Muscle layer of colon (tissue), 2 donors: ENCODE results near the gene FAM120C.

Experiments used
- H3K27ac ChIP-seq: one replicate; pipeline ENCODE4 v1.7.0; 2013; ENCODE audit warnings: low read depth, mild to moderate bottlenecking, low read length, moderate library complexity
- H3K27me3 ChIP-seq, 2 donors: one replicate each; pipeline ENCODE4 v1.7.0; 2013; ENCODE audit warnings: low read length in 2 of 2, mild to moderate bottlenecking in 2 of 2; ENCODE audit not compliant: insufficient read depth in 2 of 2, control insufficient read depth in 1 of 2
- H3K36me3 ChIP-seq: one replicate; pipeline ENCODE4 v1.7.0; 2013; ENCODE audit warnings: mild to moderate bottlenecking, low read length; ENCODE audit not compliant: insufficient read depth
- H3K4me1 ChIP-seq: one replicate; pipeline ENCODE4 v1.7.0; 2013; ENCODE audit warnings: mild to moderate bottlenecking, low read length; ENCODE audit not compliant: insufficient read depth
- H3K4me3 ChIP-seq, 2 donors: one replicate each; pipeline ENCODE4 v1.7.0; 2013; ENCODE audit warnings: low read length in 2 of 2, low read depth in 1 of 2, mild to moderate bottlenecking in 1 of 2, moderate library complexity in 1 of 2
- H3K9ac ChIP-seq: one replicate; pipeline ENCODE4 v1.7.0; 2013; ENCODE audit warnings: low read length
- H3K9me3 ChIP-seq: one replicate; pipeline ENCODE4 v1.7.0; 2013; ENCODE audit warnings: mild to moderate bottlenecking, low read length
- donor health status: abdominal sarcoma.
- donor health status: Adenocarcinoma of cecum.

Gene FAM120C

DNA sequence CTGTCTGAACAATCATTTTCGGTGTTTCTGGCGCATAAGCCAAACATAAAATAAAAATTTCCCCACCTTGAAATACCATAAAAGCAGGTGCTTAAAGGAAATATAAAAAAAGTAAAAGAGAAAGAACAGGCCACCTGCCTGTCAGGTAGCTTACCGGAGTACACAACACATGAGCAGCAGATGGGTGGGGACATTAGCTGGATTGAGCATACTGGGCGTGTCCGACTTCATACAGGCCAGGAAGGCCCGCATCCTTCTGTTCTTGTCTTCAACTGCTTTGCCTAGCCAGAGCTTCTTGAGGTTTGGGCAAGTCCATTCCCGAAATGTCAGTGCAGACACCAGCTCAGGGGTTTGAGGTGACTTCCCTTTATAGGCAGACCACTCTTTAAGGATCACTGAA, 66.7 kb downstream of the FAM120C start:
- Histone ChIP-seq H3K9me3 (no peaks in the 10 kb centered on the region), H3K36me3 (no peaks in the 10 kb centered on the region), H3K4me3 (no peak overlapping the region), H3K9ac (no peak overlapping the region), H3K27ac (no peak overlapping the region), H3K4me1 (no peaks in the 10 kb centered on the region), H3K27me3 (no peaks in the 10 kb centered on the region)

DNA sequence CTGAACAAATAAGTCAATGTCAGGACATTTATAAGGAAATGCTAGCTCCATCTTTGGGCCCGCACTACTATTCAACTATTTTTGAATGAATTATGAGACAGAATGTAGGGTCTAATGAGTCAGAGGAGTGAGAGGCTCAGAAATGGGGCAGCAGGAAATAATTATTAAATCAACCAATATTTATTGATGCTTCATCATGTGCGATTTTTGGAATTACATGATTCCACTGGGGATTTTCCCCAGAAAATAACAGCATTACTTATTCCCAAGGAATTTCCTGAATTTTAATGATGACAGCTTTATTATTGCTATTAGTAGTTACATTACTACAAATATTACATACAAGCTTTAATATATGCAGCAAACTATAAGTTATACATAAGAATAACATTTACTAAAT, 89.5 kb downstream of the FAM120C start:
- H3K4me3 ChIP-seq, result no peak overlapping the region
- H3K4me1 ChIP-seq, result no peaks in the 10 kb centered on the region
- no peaks in the 10 kb centered on the region for H3K36me3 ChIP-seq
- no peak overlapping the region for H3K9ac ChIP-seq
- H3K9me3 ChIP-seq, result no peaks in the 10 kb centered on the region
- no peak overlapping the region for H3K27ac ChIP-seq
- no peaks in the 10 kb centered on the region for H3K27me3 ChIP-seq

DNA sequence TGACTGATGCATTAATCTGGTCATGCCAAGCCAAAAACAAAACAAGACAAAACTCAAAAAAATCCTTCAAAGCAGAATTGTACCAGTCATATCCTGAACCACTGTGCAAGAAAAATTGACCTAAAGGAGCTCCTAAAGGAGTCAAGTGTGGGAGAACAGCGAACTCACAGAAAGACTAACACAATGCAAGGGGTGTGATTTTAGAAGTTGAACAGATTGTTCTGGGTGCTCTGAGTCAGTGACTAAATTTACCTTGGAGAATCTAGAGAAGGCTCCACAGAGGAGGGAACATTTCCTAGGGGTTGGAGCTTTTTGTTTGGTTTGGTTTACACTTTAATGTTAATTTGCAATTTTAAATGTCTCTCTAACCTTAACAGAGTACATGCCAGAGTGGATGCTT, 89.9 kb downstream of the FAM120C start:
- no peaks in the 10 kb centered on the region for H3K27me3 ChIP-seq
- H3K4me3 ChIP-seq, result no peak overlapping the region
- H3K9ac ChIP-seq, result no peak overlapping the region
- H3K27ac ChIP-seq, result no peak overlapping the region
- H3K4me1 ChIP-seq, result no peaks in the 10 kb centered on the region
- no peaks in the 10 kb centered on the region for H3K36me3 ChIP-seq
- no peaks in the 10 kb centered on the region for H3K9me3 ChIP-seq

DNA sequence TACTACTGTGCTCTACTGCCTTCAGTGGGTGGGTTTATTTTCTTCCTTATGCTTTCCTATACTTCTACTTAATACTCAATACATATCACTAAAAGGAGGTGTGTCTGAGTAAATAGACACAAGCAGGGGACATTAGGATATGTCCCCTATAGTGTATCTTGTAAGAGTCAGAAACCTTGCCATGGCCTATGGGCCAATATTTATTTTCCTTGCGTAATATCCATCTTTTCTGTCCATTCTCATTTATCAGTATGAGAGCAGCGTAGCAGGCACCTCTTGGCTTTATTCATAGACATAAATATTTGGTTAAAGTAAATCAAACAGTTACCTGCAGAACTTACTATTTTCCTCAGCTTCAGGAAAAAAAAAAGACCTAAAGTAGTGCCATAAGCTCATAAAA, 92.2 kb downstream of the FAM120C start:
- H3K9ac ChIP-seq, result no peak overlapping the region
- H3K9me3 ChIP-seq, result no peaks in the 10 kb centered on the region
- H3K36me3 ChIP-seq, result no peaks in the 10 kb centered on the region
- no peaks in the 10 kb centered on the region for H3K4me1 ChIP-seq
- no peak overlapping the region for H3K4me3 ChIP-seq
- H3K27me3 ChIP-seq, result no peaks in the 10 kb centered on the region
- no peak overlapping the region for H3K27ac ChIP-seq

DNA sequence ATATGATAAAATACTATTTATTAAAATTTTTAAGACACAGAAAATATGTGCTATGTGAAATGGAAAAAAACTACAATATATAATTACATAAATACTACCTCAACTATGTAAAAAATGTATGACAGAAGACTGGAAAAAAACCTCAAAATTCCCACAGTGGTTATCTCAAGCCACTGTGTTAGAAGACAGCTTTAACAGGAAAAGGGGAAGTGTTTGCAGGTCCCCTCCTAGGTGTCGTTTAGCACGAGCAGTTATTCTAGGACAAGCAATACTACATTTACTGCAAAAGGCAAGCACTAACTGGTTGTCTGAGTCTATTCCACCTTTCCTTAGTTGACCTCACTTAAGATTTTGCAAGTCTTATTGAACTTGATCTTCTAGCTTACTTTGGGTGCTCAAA, 93.9 kb downstream of the FAM120C start:
- no peaks in the 10 kb centered on the region for H3K27me3 ChIP-seq
- no peak overlapping the region for H3K4me3 ChIP-seq
- no peaks in the 10 kb centered on the region for H3K4me1 ChIP-seq
- no peak overlapping the region for H3K9ac ChIP-seq
- no peaks in the 10 kb centered on the region for H3K9me3 ChIP-seq
- H3K27ac ChIP-seq, result no peak overlapping the region
- peaks cover 9% of the 10 kb centered on the region for H3K36me3 ChIP-seq

DNA sequence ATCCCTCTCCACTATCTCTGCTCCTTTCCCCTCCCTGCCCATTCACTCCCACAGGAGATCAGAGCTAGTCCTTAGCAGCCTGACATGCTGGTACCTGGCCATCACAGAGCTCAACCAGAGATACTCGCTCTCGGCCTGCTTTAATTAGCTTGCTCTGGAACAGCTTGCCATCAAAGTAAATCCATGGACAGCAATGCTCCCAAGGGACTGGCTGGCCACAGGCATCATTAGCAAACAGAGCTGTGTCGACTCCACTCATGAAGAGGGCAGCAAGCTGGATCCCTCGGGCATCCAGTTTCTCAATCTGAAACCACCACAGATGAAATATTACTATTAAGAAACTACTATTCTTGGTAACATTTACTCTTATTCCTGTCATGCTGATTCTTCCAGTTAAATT, 95.4 kb downstream of the FAM120C start:
- Histone ChIP-seq H3K9ac (no peak overlapping the region), H3K36me3 (peaks cover 10% of the 10 kb centered on the region), H3K27me3 (no peaks in the 10 kb centered on the region), H3K4me3 (no peak overlapping the region), H3K4me1 (no peaks in the 10 kb centered on the region), H3K9me3 (no peaks in the 10 kb centered on the region), H3K27ac (no peak overlapping the region)

DNA sequence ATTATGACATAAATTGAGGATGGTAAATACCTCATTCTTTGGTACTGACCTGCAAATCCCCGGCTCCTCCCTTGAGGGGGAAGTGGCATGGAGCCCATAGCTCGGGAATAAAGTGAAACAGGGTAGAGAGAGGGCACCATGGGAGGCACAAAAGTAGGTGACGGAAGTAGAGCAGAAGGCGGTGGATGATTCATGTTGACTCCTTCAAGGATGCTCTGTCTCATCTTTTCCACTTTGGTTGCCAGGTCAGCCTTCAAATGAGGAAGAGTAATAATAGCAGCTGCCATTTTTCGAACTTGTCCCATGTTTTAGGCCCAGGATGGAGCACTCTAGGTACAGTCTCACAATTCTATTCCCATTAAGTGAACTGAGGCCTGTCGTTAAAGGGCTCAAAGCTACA, 97.4 kb downstream of the FAM120C start:
- H3K36me3 ChIP-seq, result peaks cover 10% of the 10 kb centered on the region
- no peak overlapping the region for H3K9ac ChIP-seq
- no peak overlapping the region for H3K27ac ChIP-seq
- H3K4me3 ChIP-seq, result no peak overlapping the region
- no peaks in the 10 kb centered on the region for H3K4me1 ChIP-seq
- no peaks in the 10 kb centered on the region for H3K27me3 ChIP-seq
- H3K9me3 ChIP-seq, result no peaks in the 10 kb centered on the region

DNA sequence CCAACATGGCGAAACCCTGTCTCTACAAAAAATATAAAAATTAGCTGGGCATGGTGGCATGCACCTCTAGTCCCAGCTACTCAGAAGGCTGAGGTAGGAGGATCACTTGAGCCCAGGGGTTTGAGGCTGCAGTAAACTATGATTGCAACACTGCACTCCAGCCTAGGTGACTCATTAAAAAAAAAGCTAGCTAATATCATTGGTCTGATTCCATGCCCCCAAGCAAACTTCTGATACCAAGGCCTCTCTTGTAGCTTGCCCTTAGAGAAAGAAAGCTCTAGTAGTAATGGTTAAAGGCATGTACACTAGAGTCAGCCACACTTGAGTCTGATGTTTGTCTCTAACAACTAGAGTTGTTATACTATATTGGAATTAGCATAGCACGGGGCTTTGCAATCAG, 106.2 kb downstream of the FAM120C start:
- no peak overlapping the region for H3K27ac ChIP-seq
- no peaks in the 10 kb centered on the region for H3K36me3 ChIP-seq

DNA sequence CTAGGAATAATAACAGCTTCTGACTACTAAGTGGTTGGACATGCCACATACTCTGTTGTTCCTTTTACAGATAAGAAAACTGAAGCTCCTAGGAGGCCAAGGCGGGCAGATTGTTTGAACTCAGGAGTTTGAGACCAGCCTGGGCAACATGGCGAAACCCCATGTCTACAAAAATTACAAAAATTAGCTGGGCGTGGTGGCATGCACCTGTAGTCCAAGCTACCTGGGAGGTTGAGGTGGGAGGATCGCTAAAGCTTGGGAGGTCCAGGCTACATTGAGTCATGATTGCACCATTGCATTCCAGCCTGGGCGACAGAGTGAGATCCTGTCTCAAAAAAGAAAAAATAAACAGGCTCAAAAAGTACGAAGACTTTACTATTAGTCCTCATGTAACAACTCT, 108.2 kb downstream of the FAM120C start:
- H3K4me1 ChIP-seq, result no peaks in the 10 kb centered on the region

More for the DNA sequence above, 106.2 kb downstream of the FAM120C start:
- Histone ChIP-seq H3K4me1 (no peaks in the 10 kb centered on the region), H3K9ac (no peak overlapping the region), H3K9me3 (no peaks in the 10 kb centered on the region), H3K4me3 (no peak overlapping the region), H3K27me3 (no peaks in the 10 kb centered on the region)

DNA sequence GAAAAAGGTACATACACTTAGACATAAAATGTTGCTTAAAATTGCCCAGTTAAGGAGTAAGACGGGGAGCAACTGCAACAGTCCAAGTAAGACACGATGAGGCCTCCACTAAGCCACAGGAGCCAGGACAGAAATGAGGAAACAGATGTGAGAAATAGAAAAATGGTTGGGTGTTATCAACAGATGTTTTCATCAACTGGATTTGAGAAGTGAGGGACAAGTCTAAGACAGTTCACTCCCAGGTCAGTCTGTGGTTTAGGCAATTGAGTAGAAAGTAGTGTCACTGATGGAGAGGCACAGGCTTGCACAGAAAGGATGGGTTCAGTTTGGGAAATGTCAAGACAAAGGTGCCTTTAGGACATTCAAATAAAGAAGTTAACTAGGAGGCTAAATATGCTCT, 115.3 kb downstream of the FAM120C start:
- no peak overlapping the region for H3K9ac ChIP-seq
- H3K9me3 ChIP-seq, result no peaks in the 10 kb centered on the region
- no peak overlapping the region for H3K4me3 ChIP-seq
- no peaks in the 10 kb centered on the region for H3K27me3 ChIP-seq
- H3K27ac ChIP-seq, result no peak overlapping the region
- H3K36me3 ChIP-seq, result no peaks in the 10 kb centered on the region
- H3K4me1 ChIP-seq, result no peaks in the 10 kb centered on the region

More for the DNA sequence above, 108.2 kb downstream of the FAM120C start:
- Histone ChIP-seq H3K27me3 (no peaks in the 10 kb centered on the region), H3K36me3 (no peaks in the 10 kb centered on the region), H3K27ac (no peak overlapping the region), H3K9me3 (no peaks in the 10 kb centered on the region), H3K4me3 (no peak overlapping the region), H3K9ac (no peak overlapping the region)

DNA sequence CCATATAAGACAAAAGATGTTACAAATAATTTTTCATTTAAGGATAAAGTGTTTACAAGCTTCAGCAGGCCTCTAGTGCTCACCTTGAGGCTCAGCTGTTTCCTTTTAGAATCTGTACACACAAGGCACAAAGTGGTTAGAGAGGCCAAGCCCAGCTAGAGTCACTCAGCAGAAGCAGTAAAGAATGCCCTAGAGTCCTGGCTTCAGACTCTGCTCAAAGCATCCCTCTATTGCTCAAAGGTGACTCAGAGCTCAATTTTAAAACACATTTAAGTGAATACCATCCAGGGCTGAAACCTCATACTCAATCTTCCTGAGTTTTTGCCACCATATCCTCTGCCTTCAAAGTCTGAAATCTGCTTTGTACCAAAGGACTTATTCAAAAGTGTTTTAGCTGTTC, 116.2 kb downstream of the FAM120C start:
- Histone ChIP-seq H3K9me3 (no peaks in the 10 kb centered on the region), H3K4me1 (no peaks in the 10 kb centered on the region), H3K36me3 (no peaks in the 10 kb centered on the region), H3K4me3 (no peak overlapping the region), H3K9ac (no peak overlapping the region), H3K27me3 (no peaks in the 10 kb centered on the region), H3K27ac (no peak overlapping the region)

DNA sequence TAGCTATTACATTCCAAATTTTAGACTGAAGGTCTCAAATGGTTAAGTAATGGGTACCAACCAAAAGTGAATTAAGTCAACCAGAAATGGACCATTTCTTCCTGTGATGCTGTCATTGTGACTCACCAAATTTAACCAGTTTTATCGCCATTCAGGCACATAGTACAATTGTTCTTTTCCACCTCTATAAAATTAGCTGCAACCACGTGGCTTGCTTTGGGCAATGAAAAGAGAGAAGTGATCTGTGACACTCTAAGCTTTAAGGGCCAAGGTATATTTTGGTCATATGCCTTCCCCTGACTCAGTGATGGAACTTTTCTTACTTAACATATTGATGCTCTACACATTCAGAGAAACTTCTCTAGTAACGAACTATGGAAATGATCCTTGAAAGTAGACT, 118.5 kb downstream of the FAM120C start:
- Histone ChIP-seq H3K36me3 (no peaks in the 10 kb centered on the region), H3K9ac (no peak overlapping the region), H3K27me3 (no peaks in the 10 kb centered on the region), H3K4me1 (no peaks in the 10 kb centered on the region), H3K27ac (no peak overlapping the region), H3K4me3 (no peak overlapping the region), H3K9me3 (no peaks in the 10 kb centered on the region)
